Activated naive CD8-positive, alpha-beta T cell treated with anti-CD3 and anti-CD28 coated beads for 36 hours (primary cell): ENCODE measurements around the gene BRAF. TPM values are rescaled to one million over a fixed set of nuclear protein-coding genes. Genes with fewer than 3 reads are reported as not detected.
"Not testable (repeated sequence)": the region's sequence is repeated elsewhere in the genome, so short reads cannot be mapped to it uniquely, and the experiment has no call there.

Experiments used
- DNase-seq: peaks from one replicate; pipeline ENCODE4 v3.0.0; 2021
- H3K27ac Mint-ChIP-seq: one replicate; pipeline ENCODE4 v1.8.0; 2022; ENCODE audit warnings: mild to moderate bottlenecking, moderate library complexity, mixed read lengths
- H3K27me3 Mint-ChIP-seq: one replicate; pipeline ENCODE4 v1.8.0; 2022; ENCODE audit warnings: mild to moderate bottlenecking, mixed read lengths
- H3K36me3 Mint-ChIP-seq: one replicate; pipeline ENCODE4 v1.8.0; 2021; ENCODE audit warnings: mild to moderate bottlenecking, mixed read lengths
- H3K4me1 Mint-ChIP-seq: one replicate; pipeline ENCODE4 v1.8.0; 2021; ENCODE audit warnings: mixed read lengths
- H3K4me3 Mint-ChIP-seq: one replicate; pipeline ENCODE4 v1.8.0; 2022; ENCODE audit warnings: mild to moderate bottlenecking, moderate library complexity, mixed read lengths
- H3K9me3 Mint-ChIP-seq: one replicate; pipeline ENCODE4 v1.8.0; 2022; ENCODE audit warnings: mixed read lengths
- total RNA-seq, 2 experiments: library from RNA; stranded (reverse); gene quantifications; one replicate each; pipeline ENCODE4 v1.2.3, GENCODE V29; 2021

The BRAF gene
- total RNA-seq, result 10 to 100 TPM; 26.6 to 27.0 TPM

DNA sequence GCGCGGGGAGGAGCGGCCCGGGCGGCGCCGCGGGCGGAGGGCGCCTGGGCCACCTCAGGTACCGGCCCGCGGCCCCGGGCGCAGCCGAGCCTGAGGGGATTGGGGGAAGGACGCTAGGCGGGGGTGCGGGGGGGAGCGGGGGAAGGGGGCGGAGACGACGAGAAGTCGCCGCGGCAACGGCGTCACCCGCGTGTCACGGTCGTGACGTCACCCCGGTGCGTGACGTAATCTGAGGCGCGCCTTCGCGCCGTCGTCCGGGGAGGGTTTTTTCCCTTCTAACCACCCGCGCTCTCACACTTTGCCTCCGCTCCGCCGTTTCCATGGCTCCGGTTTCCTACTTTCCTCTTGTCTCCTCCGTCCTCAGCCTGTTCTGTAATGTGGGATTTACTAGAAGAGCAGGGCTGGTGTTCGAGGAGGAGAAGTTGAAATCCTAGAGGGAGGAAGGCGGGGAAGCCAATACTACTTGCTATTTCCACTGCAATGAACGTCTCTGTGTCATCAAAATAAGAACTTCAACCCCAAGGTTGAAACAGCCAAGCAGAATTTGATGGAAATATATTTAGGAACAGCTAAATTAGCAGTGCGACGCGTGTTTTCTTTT is at the start of gene BRAF:
Gene BRAF (minus strand): TSS at position 109 of the 601 bp plus-strand sequence. CDS start 226 bp downstream, outside the sequence.
- peaks cover 17% of the 10 kb centered on the region for H3K4me1 Mint-ChIP-seq
- H3K36me3 Mint-ChIP-seq, result peaks cover under 1% of the 10 kb centered on the region
- peak within 1 kb of the TSS; percentile 95 for H3K4me3 Mint-ChIP-seq
- H3K27me3 Mint-ChIP-seq, result no peaks in the 10 kb centered on the region
- DNase-seq, result peak; percentile 91
- H3K9me3 Mint-ChIP-seq, result peaks cover 4% of the 10 kb centered on the region
- peak within 1 kb of the TSS; percentile 98 for H3K27ac Mint-ChIP-seq

DNA sequence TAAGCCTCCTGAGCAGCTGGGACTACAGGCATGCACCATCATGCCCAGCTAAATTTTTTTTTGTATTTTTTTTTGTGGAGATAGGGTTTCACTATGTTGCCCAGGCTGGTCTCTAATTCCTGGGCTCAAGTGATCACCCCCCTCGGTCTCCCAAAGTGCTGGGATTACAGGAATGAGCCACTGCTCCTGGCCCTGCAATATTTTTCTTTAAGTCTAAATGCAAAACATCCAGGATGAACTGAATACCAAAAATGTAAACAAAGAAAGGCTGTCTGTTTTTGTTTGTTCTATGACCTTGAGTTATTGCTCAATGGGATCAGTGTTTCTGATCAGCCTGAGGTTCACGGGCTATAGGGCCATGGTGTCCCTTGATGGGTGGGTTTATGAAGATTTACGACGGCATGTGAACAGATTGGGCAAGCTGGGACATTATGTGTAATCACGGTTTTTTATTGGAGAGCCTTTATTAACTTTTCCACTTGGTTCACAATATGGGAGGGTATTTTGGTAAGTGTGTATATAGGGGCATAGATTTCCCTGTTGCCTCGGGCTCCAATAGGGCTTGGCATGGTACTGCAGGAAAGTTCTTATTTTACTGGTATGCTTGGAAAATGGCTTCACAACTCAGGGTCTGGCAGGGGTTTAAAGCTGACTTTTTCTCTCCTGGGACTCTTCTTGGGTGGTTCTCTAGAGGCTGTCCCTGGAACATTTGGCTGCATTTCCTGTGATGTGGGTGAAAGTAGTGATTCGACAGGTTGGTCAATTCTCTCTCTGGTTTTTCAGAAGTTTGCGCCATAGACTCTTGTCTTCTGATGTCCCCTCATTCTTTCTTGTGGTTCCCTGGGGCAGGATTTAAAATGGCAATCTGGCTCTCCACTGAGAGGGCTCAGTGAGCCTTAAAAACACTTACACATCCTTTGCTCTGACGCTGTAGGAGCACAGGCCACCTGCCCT is 48.4 kb upstream of the BRAF start:
- Mint-ChIP-seq H3K27me3 (no peaks in the 10 kb centered on the region), H3K27ac (no peak overlapping the region), H3K9me3 (no peaks in the 10 kb centered on the region), H3K36me3 (no peaks in the 10 kb centered on the region), H3K4me3 (no peak overlapping the region), H3K4me1 (peaks cover 2% of the 10 kb centered on the region)
- DNase-seq, result no peak

GRCh38 chr7:140972344-140972743 is 47.6 kb upstream of the BRAF start:
- Mint-ChIP-seq H3K27me3 (no peaks in the 10 kb centered on the region), H3K9me3 (no peaks in the 10 kb centered on the region), H3K4me3 (no peak overlapping the region), H3K4me1 (peaks cover 2% of the 10 kb centered on the region), H3K27ac (no peak overlapping the region), H3K36me3 (no peaks in the 10 kb centered on the region)
- DNase-seq, result no peak

DNA sequence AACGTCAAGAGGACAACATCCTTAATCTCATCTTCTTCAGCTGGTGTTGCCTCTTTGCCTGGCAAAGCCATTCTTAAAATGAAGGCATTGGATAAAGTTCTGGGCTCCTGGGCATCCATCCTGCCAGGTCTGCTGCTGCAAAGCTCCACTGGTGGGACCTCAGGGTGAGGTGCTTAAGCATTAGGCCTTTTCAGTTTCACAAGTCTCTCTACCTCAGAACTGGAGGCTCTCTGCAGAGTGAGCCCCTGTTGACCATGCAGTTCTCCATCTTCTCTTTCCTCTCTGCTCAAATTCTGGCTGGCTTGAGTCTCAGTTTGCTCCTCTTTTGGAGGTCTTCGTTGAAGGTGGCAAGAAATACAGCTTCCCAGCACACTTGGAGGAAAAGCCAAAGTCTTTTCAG is 42.7 kb upstream of the BRAF start:
- Mint-ChIP-seq H3K4me1 (no peaks in the 10 kb centered on the region), H3K36me3 (no peaks in the 10 kb centered on the region), H3K4me3 (no peak overlapping the region)

GRCh38 chr7:140966561-140967233 is 42.0 kb upstream of the BRAF start:
- H3K9me3 Mint-ChIP-seq, result no peaks in the 10 kb centered on the region
- no peaks in the 10 kb centered on the region for H3K27me3 Mint-ChIP-seq
- no peak for DNase-seq
- no peaks in the 10 kb centered on the region for H3K4me1 Mint-ChIP-seq
- no peak overlapping the region for H3K4me3 Mint-ChIP-seq
- H3K36me3 Mint-ChIP-seq, result no peaks in the 10 kb centered on the region
- no peak overlapping the region for H3K27ac Mint-ChIP-seq

More for the DNA sequence above, 42.7 kb upstream of the BRAF start:
- no peaks in the 10 kb centered on the region for H3K9me3 Mint-ChIP-seq
- DNase-seq, result no peak
- no peaks in the 10 kb centered on the region for H3K27me3 Mint-ChIP-seq
- no peak overlapping the region for H3K27ac Mint-ChIP-seq

GRCh38 chr7:140961117-140961516 is 36.4 kb upstream of the BRAF start:
- DNase-seq, result no peak
- H3K4me1 Mint-ChIP-seq, result no peaks in the 10 kb centered on the region
- H3K4me3 Mint-ChIP-seq, result no peak overlapping the region
- no peaks in the 10 kb centered on the region for H3K36me3 Mint-ChIP-seq
- no peak overlapping the region for H3K27ac Mint-ChIP-seq
- no peaks in the 10 kb centered on the region for H3K27me3 Mint-ChIP-seq
- no peaks in the 10 kb centered on the region for H3K9me3 Mint-ChIP-seq

DNA sequence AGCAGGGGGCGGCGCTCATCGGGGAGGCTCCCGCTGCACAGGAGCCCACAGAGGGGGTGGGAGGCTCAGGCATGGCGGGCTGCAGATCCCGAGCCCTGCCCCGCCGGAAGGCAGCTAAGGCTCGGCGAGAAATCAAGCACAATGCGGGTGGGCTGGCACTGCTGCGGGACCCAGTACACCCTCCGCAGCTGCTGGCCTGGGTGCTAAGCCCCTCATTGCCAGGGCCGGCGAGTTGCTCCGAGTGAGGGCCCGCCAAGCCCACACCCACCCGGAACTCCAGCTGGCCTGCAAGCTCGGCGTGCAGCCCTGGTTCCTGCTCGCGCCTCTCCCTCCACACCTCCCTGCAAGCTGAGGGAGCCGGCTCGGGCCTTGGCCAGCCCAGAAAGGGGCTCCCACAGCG is 32.3 kb upstream of the BRAF start:
- H3K4me3 Mint-ChIP-seq, H3K27ac Mint-ChIP-seq, H3K9me3 Mint-ChIP-seq, DNase-seq, H3K36me3 Mint-ChIP-seq, H3K27me3 Mint-ChIP-seq, H3K4me1 Mint-ChIP-seq: not testable (repeated sequence)

DNA sequence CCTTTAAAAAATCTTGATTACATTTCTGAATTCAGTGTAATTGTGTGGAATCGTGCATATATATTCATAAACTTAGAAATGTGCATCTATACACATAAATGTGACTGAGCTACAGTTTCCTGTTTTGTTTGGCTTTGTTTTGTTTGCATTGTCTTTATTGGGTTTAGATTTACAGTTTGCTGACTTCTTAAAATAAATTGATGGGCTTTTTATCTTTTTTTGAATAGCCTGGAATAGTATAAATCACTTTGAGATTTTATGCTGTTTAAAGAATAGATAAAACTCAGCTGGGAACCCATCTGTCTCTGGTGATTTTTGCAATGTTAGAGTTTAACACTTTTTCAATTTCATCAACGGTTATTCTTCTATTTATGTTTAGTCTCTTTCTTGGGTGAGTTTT is 21.2 kb upstream of the BRAF start:
- no peaks in the 10 kb centered on the region for H3K27me3 Mint-ChIP-seq
- no peak for DNase-seq
- H3K36me3 Mint-ChIP-seq, result no peaks in the 10 kb centered on the region
- H3K4me3 Mint-ChIP-seq, result no peak overlapping the region
- H3K9me3 Mint-ChIP-seq, result no peaks in the 10 kb centered on the region
- H3K4me1 Mint-ChIP-seq, result no peaks in the 10 kb centered on the region
- H3K27ac Mint-ChIP-seq, result no peak overlapping the region

DNA sequence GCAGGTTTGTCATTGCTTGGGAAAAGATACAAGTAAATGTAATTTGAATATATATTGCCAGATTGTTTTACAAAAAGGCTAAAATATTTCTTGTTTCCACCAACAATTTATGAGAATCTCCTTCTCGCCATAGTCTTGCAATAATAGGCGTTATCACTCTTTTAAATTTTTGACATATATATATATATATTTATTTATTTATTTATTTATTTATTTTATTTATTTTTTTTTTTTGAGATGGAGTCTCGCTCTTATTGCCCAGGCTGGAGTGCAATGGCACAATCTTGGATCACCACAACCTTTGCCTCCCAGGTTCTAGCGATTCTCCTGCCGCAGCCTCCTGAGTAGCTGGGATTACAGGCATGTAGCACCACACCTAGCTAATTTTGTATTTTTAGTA is 17.5 kb upstream of the BRAF start:
- not testable (repeated sequence) for H3K36me3 Mint-ChIP-seq, H3K27ac Mint-ChIP-seq, H3K4me3 Mint-ChIP-seq, DNase-seq, H3K27me3 Mint-ChIP-seq, H3K9me3 Mint-ChIP-seq, H3K4me1 Mint-ChIP-seq

DNA sequence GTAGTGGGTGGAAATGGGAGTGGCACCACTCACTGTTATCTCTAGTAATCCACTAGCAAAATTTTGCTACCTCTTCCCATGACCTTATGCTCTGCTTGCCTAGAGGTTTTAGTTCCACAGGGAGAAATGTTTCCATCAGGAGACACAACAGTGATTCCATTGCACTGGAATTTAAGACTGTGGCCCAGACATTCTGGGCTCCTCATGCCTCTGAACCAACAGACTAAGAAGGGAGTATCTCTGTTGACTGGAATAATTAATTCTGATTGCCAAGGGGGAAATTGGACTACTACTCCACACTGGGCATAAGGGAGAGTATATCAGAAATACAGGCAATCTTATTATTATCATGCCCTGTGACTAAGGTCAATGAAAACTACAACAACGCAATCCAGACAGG is 16.2 kb upstream of the BRAF start:
- H3K9me3 Mint-ChIP-seq, result no peaks in the 10 kb centered on the region
- no peaks in the 10 kb centered on the region for H3K27me3 Mint-ChIP-seq
- H3K4me3 Mint-ChIP-seq, result no peak overlapping the region
- H3K36me3 Mint-ChIP-seq, result no peaks in the 10 kb centered on the region
- H3K27ac Mint-ChIP-seq, result no peak overlapping the region
- peaks cover 2% of the 10 kb centered on the region for H3K4me1 Mint-ChIP-seq
- DNase-seq, result no peak

GRCh38 chr7:140937702-140938264 is 13.1 kb upstream of the BRAF start:
- DNase-seq, result no peak
- peaks cover 2% of the 10 kb centered on the region for H3K4me1 Mint-ChIP-seq
- no peak overlapping the region for H3K4me3 Mint-ChIP-seq
- H3K27me3 Mint-ChIP-seq, result peaks cover 9% of the 10 kb centered on the region
- no peaks in the 10 kb centered on the region for H3K36me3 Mint-ChIP-seq
- H3K27ac Mint-ChIP-seq, result no peak overlapping the region
- no peaks in the 10 kb centered on the region for H3K9me3 Mint-ChIP-seq

GRCh38 chr7:140928491-140929309 is 4.0 kb upstream of the BRAF start:
- H3K9me3 Mint-ChIP-seq, result peaks cover 4% of the 10 kb centered on the region
- H3K27ac Mint-ChIP-seq, result no peak overlapping the region
- no peak for DNase-seq
- H3K4me1 Mint-ChIP-seq, result peaks cover 6% of the 10 kb centered on the region
- H3K4me3 Mint-ChIP-seq, result no peak overlapping the region
- H3K27me3 Mint-ChIP-seq, result no peaks in the 10 kb centered on the region
- H3K36me3 Mint-ChIP-seq, result no peaks in the 10 kb centered on the region

- H3K27ac Mint-ChIP-seq, DNase-seq, H3K9me3 Mint-ChIP-seq, H3K4me1 Mint-ChIP-seq, H3K4me3 Mint-ChIP-seq, H3K36me3 Mint-ChIP-seq, H3K27me3 Mint-ChIP-seq: not testable (repeated sequence)
These were observed 3.2 kb upstream of the BRAF start for GRCh38 chr7:140927945-140928344.

- Mint-ChIP-seq H3K4me1 (peaks cover 6% of the 10 kb centered on the region), H3K27me3 (no peaks in the 10 kb centered on the region), H3K9me3 (peaks cover 4% of the 10 kb centered on the region), H3K36me3 (no peaks in the 10 kb centered on the region), H3K4me3 (no peak overlapping the region), H3K27ac (no peak overlapping the region)
- DNase-seq, result no peak
These were observed 2.6 kb upstream of the BRAF start for GRCh38 chr7:140927351-140927750.
